H1 (cell line): ENCODE results near the gene CAPN1. TPM values are rescaled to one million over a fixed set of nuclear protein-coding genes. Genes with fewer than 3 reads are reported as not detected.

Source experiments
- CHD2 ChIP-seq: IDR thresholded peaks from 2 replicates; pipeline ENCODE4 v1.6.1; 2012; ENCODE audit warnings: low read length, improper control_type of control experiment
- KDM4A ChIP-seq: IDR thresholded peaks from one replicate; pipeline ENCODE4 v1.7.1; 2012; ENCODE audit warnings: low read depth, mild to moderate bottlenecking, moderate library complexity, low read length, inconsistent platforms; ENCODE audit not compliant: severe bottlenecking
- KDM5A ChIP-seq: fragments of 200-600 bp; IDR thresholded peaks from 2 replicates; pipeline ENCODE4 v1.7.1; 2012; ENCODE audit warnings: mild to moderate bottlenecking, low read length, inconsistent platforms, mixed read lengths
- NANOG ChIP-seq: IDR thresholded peaks from 2 replicates; pipeline ENCODE4 v1.6.1; 2011; ENCODE audit warnings: low read length, low read depth, mild to moderate bottlenecking, inconsistent platforms; ENCODE audit not compliant: insufficient read depth, poor library complexity, severe bottlenecking
- POU5F1 ChIP-seq: IDR thresholded peaks from 2 replicates; pipeline ENCODE4 v1.6.1; 2011; ENCODE audit warnings: low read depth, mild to moderate bottlenecking, low read length, moderate library complexity
- polyA plus RNA-seq, 7 experiments: library from polyadenylated mRNA; depleted of rRNA in 3 of 7; stranded (reverse) in 5 of 7; unstranded in 2 of 7; fragments of >200 nt in 5 of 7; fragments of 200-250 nt in 2 of 7; gene quantifications; 1 replicate in 5 of 7; 2 replicates in 1 of 7; 4 replicates in 1 of 7; pipeline versions ENCODE4 v1.2.1 to v1.2.3, GENCODE V29; 2011 to 2013; ENCODE audit warnings: missing spikeins in 2 of 7, mixed read lengths in 2 of 7
- total RNA-seq: library from RNA; stranded (reverse); fragmentation: NEBNext Ultra II Directional; extraction: Animal tissue kit (Norgen Biotek cat#: 25700); gene quantifications from 2 replicates; pipeline ENCODE4 v1.2.1, GENCODE V29; 2021

Gene CAPN1
- total and polyA plus RNA-seq, 2 of the 8 experiments (the other 6 are each of a cell fraction or from before 2014, with no cell fraction given): 194 to 233 TPM

- TF ChIP-seq KDM4A (no peak), KDM5A (no peak), NANOG (no peak), POU5F1 (no peak), CHD2 (no peak)
These were observed 5.0 kb downstream of the CAPN1 start (continued) for GRCh38 chr11:65186701-65187100.
